Measurements from ENCODE around the gene IPCEF1. TPM values are rescaled to one million over a fixed set of nuclear protein-coding genes. Genes with fewer than 3 reads are reported as not detected.

IPCEF1 gene
- total and polyA plus RNA-seq, 2 donors (not counting 1 experiment from before 2014, with no cell fraction given) = 0.03 to 0.33 TPM

DNA sequence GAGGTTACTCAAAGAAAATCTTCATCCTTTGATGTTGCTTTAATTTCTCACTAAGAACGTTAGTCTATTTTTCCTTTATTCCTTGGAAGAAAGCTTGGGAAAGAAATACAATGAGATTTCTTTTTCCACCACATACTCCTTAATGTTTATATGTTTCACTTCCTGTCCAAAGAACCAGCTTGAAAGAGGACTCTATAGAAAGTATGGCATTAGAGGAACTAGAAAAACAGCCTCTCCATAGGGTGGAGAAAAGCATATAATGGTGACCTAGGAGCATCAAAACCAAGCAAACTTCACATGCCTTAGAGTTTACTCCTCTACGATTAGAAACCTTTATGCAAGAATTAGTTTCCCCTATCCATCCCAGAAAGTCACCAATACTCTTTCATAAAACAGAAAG is 186.5 kb downstream of the IPCEF1 start:
- Histone ChIP-seq H3K79me2 (ENCODE audit: control insufficient read depth, insufficient read depth, low read length) (no peaks in the 10 kb centered on the region), H3K9ac (ENCODE audit: insufficient read depth, low read length) (no peak overlapping the region), H3K27ac (ENCODE audit: insufficient read depth, low read length) (no peak overlapping the region), H3K4me1 (ENCODE audit: control insufficient read depth, extremely low read depth, insufficient read depth, low read length) (peaks cover under 1% of the 10 kb centered on the region), H3K4me3 (replicated peaks in 1 of 4; ENCODE audit: control extremely low read depth in 1 of 4, insufficient read depth in 1 of 4, low read depth in 3 of 4, low read length in 4 of 4) (no peak overlapping the region), H3K27me3 (ENCODE audit: control insufficient read depth, insufficient read depth, low read length) (no peaks in the 10 kb centered on the region), H3K4me2 (ENCODE audit: extremely low read depth, insufficient read depth, low read length) (no peak overlapping the region), H3K36me3 (ENCODE audit: control insufficient read depth, insufficient read depth, low read length) (no peaks in the 10 kb centered on the region), H3K9me3 (ENCODE audit: control insufficient read depth, insufficient read depth, low read depth, low read length) (no peaks in the 10 kb centered on the region), H2AFZ (ENCODE audit: low read length) (no peak overlapping the region), H4K20me1 (ENCODE audit: control insufficient read depth, extremely low read depth, insufficient read depth, low read length) (no peaks in the 10 kb centered on the region)
- no peak for DNase-seq (ENCODE audit: low read depth in 2 of 2)
- no peak for TF ChIP-seq EZH2 (IDR thresholded peaks at IDR 0.05; ENCODE audit: low read length, missing control alignments)
- TF ChIP-seq, protein P1, sequence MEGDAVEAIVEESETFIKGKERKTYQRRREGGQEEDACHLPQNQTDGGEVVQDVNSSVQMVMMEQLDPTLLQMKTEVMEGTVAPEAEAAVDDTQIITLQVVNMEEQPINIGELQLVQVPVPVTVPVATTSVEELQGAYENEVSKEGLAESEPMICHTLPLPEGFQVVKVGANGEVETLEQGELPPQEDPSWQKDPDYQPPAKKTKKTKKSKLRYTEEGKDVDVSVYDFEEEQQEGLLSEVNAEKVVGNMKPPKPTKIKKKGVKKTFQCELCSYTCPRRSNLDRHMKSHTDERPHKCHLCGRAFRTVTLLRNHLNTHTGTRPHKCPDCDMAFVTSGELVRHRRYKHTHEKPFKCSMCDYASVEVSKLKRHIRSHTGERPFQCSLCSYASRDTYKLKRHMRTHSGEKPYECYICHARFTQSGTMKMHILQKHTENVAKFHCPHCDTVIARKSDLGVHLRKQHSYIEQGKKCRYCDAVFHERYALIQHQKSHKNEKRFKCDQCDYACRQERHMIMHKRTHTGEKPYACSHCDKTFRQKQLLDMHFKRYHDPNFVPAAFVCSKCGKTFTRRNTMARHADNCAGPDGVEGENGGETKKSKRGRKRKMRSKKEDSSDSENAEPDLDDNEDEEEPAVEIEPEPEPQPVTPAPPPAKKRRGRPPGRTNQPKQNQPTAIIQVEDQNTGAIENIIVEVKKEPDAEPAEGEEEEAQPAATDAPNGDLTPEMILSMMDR (conservative IDR thresholded peaks at IDR 0.05 in 1 of 2, IDR thresholded peaks at IDR 0.05 in 1 of 2; ENCODE audit: low read depth in 1 of 2, low read length in 2 of 2) = no peak

DNA sequence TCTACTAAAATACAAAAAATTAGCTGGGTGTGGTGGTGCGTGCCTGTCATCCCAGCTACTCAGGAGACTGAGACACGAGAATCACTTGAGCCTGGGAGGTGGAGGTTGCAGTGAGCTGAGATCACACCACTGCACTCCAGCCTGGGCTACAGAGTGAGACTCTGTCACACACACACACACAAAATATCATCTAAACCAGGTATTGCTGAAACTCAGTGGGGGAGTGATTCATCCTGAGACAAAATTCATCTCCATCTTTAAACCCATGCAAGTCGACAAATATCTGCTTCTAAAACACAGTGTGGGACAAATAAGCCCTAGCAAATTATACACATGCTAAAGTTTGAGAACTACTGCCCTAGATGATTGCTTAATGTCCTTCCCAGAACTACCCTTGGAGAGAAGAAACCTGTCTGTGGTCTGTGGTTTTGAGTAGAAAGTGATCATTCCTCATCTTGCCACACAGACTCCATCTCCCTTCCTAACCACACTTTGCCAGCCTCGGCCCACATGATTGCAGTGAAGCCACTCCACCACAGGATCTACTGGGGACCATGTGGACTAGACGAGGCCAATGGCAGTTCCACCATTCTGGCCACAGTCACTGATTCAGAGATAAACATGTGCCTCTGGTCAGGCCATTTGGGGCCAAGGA is 187.3 kb downstream of the IPCEF1 start:
- H3K4me2 ChIP-seq (ENCODE audit: extremely low read depth, insufficient read depth, low read length) = no peak overlapping the region
- no peak overlapping the region for H3K27ac ChIP-seq (ENCODE audit: insufficient read depth, low read length)
- no peaks in the 10 kb centered on the region for H4K20me1 ChIP-seq (ENCODE audit: control insufficient read depth, extremely low read depth, insufficient read depth, low read length)
- no peak overlapping the region for H3K9ac ChIP-seq (ENCODE audit: insufficient read depth, low read length)
- TF ChIP-seq, protein P1 (conservative IDR thresholded peaks at IDR 0.05 in 1 of 2, IDR thresholded peaks at IDR 0.05 in 1 of 2; ENCODE audit: low read depth in 1 of 2, low read length in 2 of 2) = no peak
- no peak for TF ChIP-seq EZH2 (IDR thresholded peaks at IDR 0.05; ENCODE audit: low read length, missing control alignments)
- no peak overlapping the region for H3K4me3 ChIP-seq (replicated peaks in 1 of 4; ENCODE audit: control extremely low read depth in 1 of 4, insufficient read depth in 1 of 4, low read depth in 3 of 4, low read length in 4 of 4)
- H3K27me3 ChIP-seq (ENCODE audit: control insufficient read depth, insufficient read depth, low read length) = no peaks in the 10 kb centered on the region
- no peaks in the 10 kb centered on the region for H3K36me3 ChIP-seq (ENCODE audit: control insufficient read depth, insufficient read depth, low read length)
- H3K9me3 ChIP-seq (ENCODE audit: control insufficient read depth, insufficient read depth, low read depth, low read length) = no peaks in the 10 kb centered on the region
- no peak overlapping the region for H2AFZ ChIP-seq (ENCODE audit: low read length)
- H3K4me1 ChIP-seq (ENCODE audit: control insufficient read depth, extremely low read depth, insufficient read depth, low read length) = peaks cover 2% of the 10 kb centered on the region
- peak in 1 of 2 donors; percentile 26 for DNase-seq (ENCODE audit: low read depth in 2 of 2)
- no peaks in the 10 kb centered on the region for H3K79me2 ChIP-seq (ENCODE audit: control insufficient read depth, insufficient read depth, low read length)

DNA sequence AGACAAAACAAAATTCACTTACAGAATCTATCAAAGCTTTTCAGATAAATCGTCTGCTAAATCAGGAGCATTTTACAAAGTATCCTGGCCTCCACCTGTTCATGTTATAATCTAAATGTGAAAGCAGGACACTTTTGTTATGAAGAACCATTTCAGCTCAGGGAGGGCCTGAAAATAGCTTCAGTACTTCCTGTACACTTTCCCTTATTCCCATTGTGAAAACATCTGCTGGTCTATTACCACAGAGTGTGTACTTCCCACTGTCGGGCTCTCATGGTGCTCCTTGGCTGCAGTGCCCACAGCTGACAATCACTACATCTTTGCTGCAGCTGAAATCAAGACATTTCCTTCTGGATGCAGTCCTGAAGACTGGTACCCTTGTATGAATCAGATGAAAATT is 189.5 kb downstream of the IPCEF1 start:
- Histone ChIP-seq H4K20me1 (ENCODE audit: control insufficient read depth, extremely low read depth, insufficient read depth, low read length) (no peaks in the 10 kb centered on the region), H3K4me1 (ENCODE audit: control insufficient read depth, extremely low read depth, insufficient read depth, low read length) (peaks cover 2% of the 10 kb centered on the region), H3K36me3 (ENCODE audit: control insufficient read depth, insufficient read depth, low read length) (no peaks in the 10 kb centered on the region), H3K9me3 (ENCODE audit: control insufficient read depth, insufficient read depth, low read depth, low read length) (no peaks in the 10 kb centered on the region), H3K27ac (ENCODE audit: insufficient read depth, low read length) (no peak overlapping the region), H3K27me3 (ENCODE audit: control insufficient read depth, insufficient read depth, low read length) (no peaks in the 10 kb centered on the region), H2AFZ (ENCODE audit: low read length) (no peak overlapping the region), H3K9ac (ENCODE audit: insufficient read depth, low read length) (no peak overlapping the region), H3K4me3 (replicated peaks in 1 of 4; ENCODE audit: control extremely low read depth in 1 of 4, insufficient read depth in 1 of 4, low read depth in 3 of 4, low read length in 4 of 4) (no peak overlapping the region), H3K79me2 (ENCODE audit: control insufficient read depth, insufficient read depth, low read length) (no peaks in the 10 kb centered on the region), H3K4me2 (ENCODE audit: extremely low read depth, insufficient read depth, low read length) (no peak overlapping the region)
- DNase-seq (ENCODE audit: low read depth in 2 of 2) = no peak
- TF ChIP-seq, protein P1 (conservative IDR thresholded peaks at IDR 0.05 in 1 of 2, IDR thresholded peaks at IDR 0.05 in 1 of 2; ENCODE audit: low read depth in 1 of 2, low read length in 2 of 2) = no peak
- TF ChIP-seq EZH2 (IDR thresholded peaks at IDR 0.05; ENCODE audit: low read length, missing control alignments) = no peak

Data from fibroblast of lung (primary cell).